ENCODE measurements around the gene TAS2R1. TPM values are rescaled to one million over a fixed set of nuclear protein-coding genes. Genes with fewer than 3 reads are reported as not detected.

Gene TAS2R1
- total and polyA plus RNA-seq, 10 of the 15 experiments (the other 5 are each of a cell fraction or from before 2014, with no cell fraction given) = not detected

- Histone ChIP-seq H3K27me3 (replicated peaks in 1 of 2; ENCODE audit: control insufficient read depth in 2 of 2, insufficient read depth in 2 of 2, low read length in 1 of 2) (no peaks in the 10 kb centered on the region), H4K20me1 (ENCODE audit: control insufficient read depth, insufficient read depth) (no peaks in the 10 kb centered on the region), H3K9ac (ENCODE audit: control insufficient read depth, insufficient read depth, low read length) (no peak overlapping the region), H2AFZ (ENCODE audit: control insufficient read depth, low read depth, low read length) (no peak overlapping the region), H3K4me3 (no peak overlapping the region), H3K4me2 (ENCODE audit: control insufficient read depth, insufficient read depth) (no peak overlapping the region), H3K9me3 (replicated peaks; ENCODE audit: control insufficient read depth, insufficient read depth, low read length) (no peaks in the 10 kb centered on the region), H3K79me2 (ENCODE audit: control insufficient read depth, insufficient read depth, low read length) (no peaks in the 10 kb centered on the region), H3K27ac (ENCODE audit: control insufficient read depth, insufficient read depth) (no peak overlapping the region), H3K36me3 (ENCODE audit: control insufficient read depth in 2 of 2, insufficient read depth in 2 of 2, low read length in 1 of 2) (no peaks in the 10 kb centered on the region), H3K4me1 (ENCODE audit: control insufficient read depth, insufficient read depth, low read length) (no peaks in the 10 kb centered on the region)
- ChIA-PET CTCF (interaction anchor here (1.0 to 1.4 kb wide), 2 partner anchors 10 to 456 kb away, joined by 3 read pairs; no protein-coding TSS in a partner anchor), POLR2A (no interaction called here), SMC1A (ENCODE audit: uncharacterized antibody, unreplicated experiment) (no interaction called here), RAD21 (ENCODE audit: unreplicated experiment) (no interaction called here)
- FAIRE-seq (no peak), ATAC-seq (peak; percentile 52; the same call in 2 of the 3 replicates), DNase-seq (ENCODE audit: low read depth, low spot score) (no peak)
- in situ Hi-C loops (cut with MboI) = no loop called here
- WGBS (ENCODE audit: insufficient coverage, insufficient replicate concordance, low lambda C conversion rate, missing lambda C conversion rate) = 0% methylated on average over 2 of the region's 2 CpGs
- no TSS peak for BruUV-seq (replicated peaks)
- intact Hi-C loops (cut with micrococcal nuclease; ENCODE audit: unreplicated experiment) = no loop called here
- TF ChIP-seq CBFB (IDR thresholded peaks at IDR 0.05; ENCODE audit: low read depth) (no peak), MEF2A (IDR thresholded peaks at IDR 0.05; ENCODE audit: insufficient read depth, low read depth, low read length) (peak; percentile 92), SIN3A (IDR thresholded peaks at IDR 0.05; ENCODE audit: low read depth, low read length) (no peak), ZNF207 (IDR thresholded peaks at IDR 0.05; ENCODE audit: borderline replicate concordance) (no peak), POU2F2 (IDR thresholded peaks at IDR 0.05; ENCODE audit: borderline replicate concordance, low read depth, low read length) (no peak), ZBTB4 (CRISPR knock-in tag; IDR thresholded peaks at IDR 0.05) (no peak), MXI1 (IDR thresholded peaks at IDR 0.05; ENCODE audit: low read depth, low read length) (no peak), RUNX3 (IDR thresholded peaks at IDR 0.05; ENCODE audit: low read length) (peak; percentile 87), NFIC (IDR thresholded peaks at IDR 0.05; ENCODE audit: low read depth, low read length) (peak; percentile 65; the same call in 1 of the 2 replicates), FOXM1 (IDR thresholded peaks at IDR 0.05; ENCODE audit: low read depth, low read length) (peak; percentile 76; the same call in 1 of the 2 replicates), ATF2 (IDR thresholded peaks at IDR 0.05; ENCODE audit: low read length) (peak; percentile 51; the same call in 1 of the 2 replicates), ZNF622 (IDR thresholded peaks at IDR 0.05) (no peak), USF1 (IDR thresholded peaks at IDR 0.05; ENCODE audit: borderline replicate concordance, extremely low read length, insufficient read depth, low read depth, low read length) (no peak), TAF1 (IDR thresholded peaks at IDR 0.05; ENCODE audit: borderline replicate concordance, low read depth, low read length) (no peak), FOS (IDR thresholded peaks at IDR 0.05; ENCODE audit: borderline replicate concordance, extremely low read depth, insufficient read length) (no peak), TCF12 (IDR thresholded peaks at IDR 0.05; ENCODE audit: low read depth, low read length) (no peak), BCL11A (IDR thresholded peaks at IDR 0.05; ENCODE audit: low read depth, low read length) (peak; percentile 41; the same call in 1 of the 2 replicates), BCL3 (IDR thresholded peaks at IDR 0.05; ENCODE audit: borderline replicate concordance, insufficient read depth, low read depth, low read length, poor library complexity, severe bottlenecking) (no peak), BRCA1 (IDR thresholded peaks at IDR 0.05; ENCODE audit: low read depth, low read length) (no peak)
Observed at GRCh38 chr5:9653811-9654210, 23.7 kb upstream of the TAS2R1 start.
